WTC11 (cell line): Measurements from ENCODE around the gene DNMT3A. TPM values are rescaled to one million over a fixed set of nuclear protein-coding genes. Genes with fewer than 3 reads are reported as not detected.

Experiments used
- ATAC-seq: fragments of 200-7000 bp; cut with Tn5 transposase; 2 replicates; pipeline ENCODE4 v1.10.0; 2021; ENCODE audit warnings: mild to moderate bottlenecking, moderate library complexity
- CTCF ChIA-PET: fragments of 300-600 bp; sonication (Branson Sonifier 250); formaldehyde crosslinking; loops from one replicate; lab custom pipeline; 2021; ENCODE audit warnings: antibody characterized with exemption; lab: Charles Lee
- POLR2A ChIA-PET: fragments of 350-600 bp; sonication (Branson Sonifier 250); formaldehyde crosslinking; loops from one replicate; lab custom pipeline; 2021; ENCODE audit warnings: antibody characterized with exemption; lab: Charles Lee
- DNase-seq: peaks from one replicate; pipeline ENCODE4 v3.0.0; 2021; ENCODE audit warnings: low spot score
- H3K27ac Mint-ChIP-seq: 2 replicates; pipeline ENCODE4 v1.8.0; 2021; ENCODE audit warnings: mixed read lengths
- H3K27me3 Mint-ChIP-seq: 2 replicates; pipeline ENCODE4 v1.8.0; 2021; ENCODE audit warnings: low read depth, mild to moderate bottlenecking, moderate library complexity, mixed read lengths
- H3K36me3 Mint-ChIP-seq: 2 replicates; pipeline ENCODE4 v1.8.0; 2021; ENCODE audit warnings: mixed read lengths
- H3K4me1 Mint-ChIP-seq: 2 replicates; pipeline ENCODE4 v1.8.0; 2022; ENCODE audit warnings: mixed read lengths
- H3K4me3 Mint-ChIP-seq: 2 replicates; pipeline ENCODE4 v1.8.0; 2021; ENCODE audit warnings: mild to moderate bottlenecking, moderate library complexity, mixed read lengths
- H3K9me3 Mint-ChIP-seq: 2 replicates; pipeline ENCODE4 v1.8.0; 2021; ENCODE audit warnings: mixed read lengths
- ATF3 ChIP-seq: sonication (generic); formaldehyde crosslinking; conservative IDR thresholded peaks from 2 replicates; pipeline ENCODE4 v1.8.1; 2022; ENCODE audit warnings: mild to moderate bottlenecking, missing genetic modification reagents
- CBFB ChIP-seq: sonication (generic); formaldehyde crosslinking; IDR thresholded peaks from 2 replicates; pipeline ENCODE4 v1.8.1; 2022; ENCODE audit warnings: mild to moderate bottlenecking, low read depth, missing genetic modification reagents
- ELF4 ChIP-seq: sonication (generic); formaldehyde crosslinking; IDR thresholded peaks from 2 replicates; pipeline ENCODE4 v1.8.1; 2022; ENCODE audit warnings: low read depth, mild to moderate bottlenecking, moderate library complexity, missing genetic modification reagents
- FOXK1 ChIP-seq: sonication (generic); formaldehyde crosslinking; IDR thresholded peaks from 2 replicates; pipeline ENCODE4 v1.8.0; 2022; ENCODE audit warnings: mild to moderate bottlenecking, moderate library complexity, missing genetic modification reagents
- FOXP1 ChIP-seq: sonication (generic); formaldehyde crosslinking; IDR thresholded peaks from 2 replicates; pipeline ENCODE4 v1.8.0; 2022; ENCODE audit warnings: missing genetic modification reagents, mild to moderate bottlenecking, moderate library complexity, borderline replicate concordance
- HMGA2 ChIP-seq: fragments of 250-450 bp; sonication (Bioruptor Pico); IDR thresholded peaks from 2 replicates; pipeline ENCODE4 v1.4.0; 2021; ENCODE audit warnings: mild to moderate bottlenecking, moderate library complexity
- MXD4 ChIP-seq: fragments of 250-450 bp; sonication (Bioruptor Pico); IDR thresholded peaks from 2 replicates; pipeline ENCODE4 v1.8.0; 2021; ENCODE audit warnings: mild to moderate bottlenecking, moderate library complexity, borderline replicate concordance
- NR1H2 ChIP-seq: sonication (generic); formaldehyde crosslinking; IDR thresholded peaks from 2 replicates; pipeline ENCODE4 v1.9.0; 2021; ENCODE audit warnings: mild to moderate bottlenecking, moderate library complexity, missing genetic modification reagents
- RELA ChIP-seq: sonication (generic); formaldehyde crosslinking; IDR thresholded peaks from 2 replicates; pipeline ENCODE4 v1.8.1; 2022; ENCODE audit warnings: missing genetic modification reagents, mild to moderate bottlenecking, borderline replicate concordance
- SMAD3 ChIP-seq: sonication (generic); formaldehyde crosslinking; IDR thresholded peaks from 2 replicates; pipeline ENCODE4 v1.8.0; 2022; ENCODE audit warnings: missing genetic modification reagents, mild to moderate bottlenecking, borderline replicate concordance
- STAT6 ChIP-seq: sonication (generic); formaldehyde crosslinking; conservative IDR thresholded peaks from 2 replicates; pipeline ENCODE4 v1.8.1; 2023; ENCODE audit warnings: mild to moderate bottlenecking, low read depth, missing genetic modification reagents, moderate library complexity
- TEAD1 ChIP-seq: sonication (generic); formaldehyde crosslinking; IDR thresholded peaks from 2 replicates; pipeline ENCODE4 v1.8.0; 2022; ENCODE audit warnings: mild to moderate bottlenecking, missing genetic modification reagents
- TEAD4 ChIP-seq: sonication (generic); formaldehyde crosslinking; IDR thresholded peaks from 2 replicates; pipeline ENCODE4 v1.8.0; 2022; ENCODE audit warnings: mild to moderate bottlenecking, missing genetic modification reagents
- TP53 ChIP-seq: sonication (generic); formaldehyde crosslinking; IDR thresholded peaks from 2 replicates; pipeline ENCODE4 v1.8.1; 2023; ENCODE audit warnings: mild to moderate bottlenecking, missing genetic modification reagents
- ZBTB21 ChIP-seq: sonication (generic); formaldehyde crosslinking; IDR thresholded peaks from 2 replicates; pipeline ENCODE4 v1.8.1; 2023; ENCODE audit warnings: mild to moderate bottlenecking, missing genetic modification reagents, borderline replicate concordance
- ZNF317 ChIP-seq: sonication (generic); formaldehyde crosslinking; IDR thresholded peaks from 2 replicates; pipeline ENCODE4 v1.8.1; 2023; ENCODE audit warnings: low read depth, mild to moderate bottlenecking, moderate library complexity, missing genetic modification reagents, borderline replicate concordance
- ZNF416 ChIP-seq: fragments of 250-450 bp; sonication (Bioruptor Pico); IDR thresholded peaks from 2 replicates; pipeline ENCODE4 v1.9.0; 2021; ENCODE audit warnings: mild to moderate bottlenecking, inconsistent platforms
- ZNF425 ChIP-seq: fragments of 250-450 bp; sonication (Bioruptor Pico); conservative IDR thresholded peaks from 2 replicates; pipeline ENCODE4 v1.9.0; 2021; ENCODE audit warnings: mild to moderate bottlenecking
- ZNF512 ChIP-seq: sonication (generic); formaldehyde crosslinking; IDR thresholded peaks from 2 replicates; pipeline ENCODE4 v1.8.1; 2022; ENCODE audit warnings: missing genetic modification reagents, borderline replicate concordance
- total RNA-seq: library from RNA; stranded (reverse); gene quantifications from 3 replicates; pipeline ENCODE4 v1.2.3, GENCODE V29; 2021
- TF ChIP-seq, protein P1 (sequence below): fragments of 200-600 bp; IDR thresholded peaks from 2 replicates; pipeline ENCODE4 v1.8.0; 2022; ENCODE audit warnings: antibody characterized with exemption
- TF ChIP-seq, protein P2 (sequence below): sonication (generic); formaldehyde crosslinking; IDR thresholded peaks from 2 replicates; pipeline ENCODE4 v1.8.1; 2023; ENCODE audit warnings: mild to moderate bottlenecking, missing genetic modification reagents

DNMT3A gene
- total RNA-seq, 1 experiment from 2014 or later = 154 TPM

- H3K36me3 Mint-ChIP-seq = 0 out of 2 replicates have a peak, but pooled peaks cover 4% of the 10 kb centered on the region
- H3K27ac Mint-ChIP-seq = peak overlapping the region; percentile 14; the same call in 1 of the 2 replicates
- TF ChIP-seq NR1H2 (CRISPR knock-in tag) = no peak
- no peak for TF ChIP-seq ZNF425 (CRISPR knock-in tag)
- TF ChIP-seq ZBTB21 (CRISPR knock-in tag) = no peak
- no peak for TF ChIP-seq ZNF317 (CRISPR knock-in tag)
- no peak for TF ChIP-seq STAT6 (CRISPR knock-in tag)
- no peak for TF ChIP-seq FOXK1 (CRISPR knock-in tag)
- no peak for TF ChIP-seq ZNF416
- TF ChIP-seq CBFB = no peak
- TF ChIP-seq, protein P1, sequence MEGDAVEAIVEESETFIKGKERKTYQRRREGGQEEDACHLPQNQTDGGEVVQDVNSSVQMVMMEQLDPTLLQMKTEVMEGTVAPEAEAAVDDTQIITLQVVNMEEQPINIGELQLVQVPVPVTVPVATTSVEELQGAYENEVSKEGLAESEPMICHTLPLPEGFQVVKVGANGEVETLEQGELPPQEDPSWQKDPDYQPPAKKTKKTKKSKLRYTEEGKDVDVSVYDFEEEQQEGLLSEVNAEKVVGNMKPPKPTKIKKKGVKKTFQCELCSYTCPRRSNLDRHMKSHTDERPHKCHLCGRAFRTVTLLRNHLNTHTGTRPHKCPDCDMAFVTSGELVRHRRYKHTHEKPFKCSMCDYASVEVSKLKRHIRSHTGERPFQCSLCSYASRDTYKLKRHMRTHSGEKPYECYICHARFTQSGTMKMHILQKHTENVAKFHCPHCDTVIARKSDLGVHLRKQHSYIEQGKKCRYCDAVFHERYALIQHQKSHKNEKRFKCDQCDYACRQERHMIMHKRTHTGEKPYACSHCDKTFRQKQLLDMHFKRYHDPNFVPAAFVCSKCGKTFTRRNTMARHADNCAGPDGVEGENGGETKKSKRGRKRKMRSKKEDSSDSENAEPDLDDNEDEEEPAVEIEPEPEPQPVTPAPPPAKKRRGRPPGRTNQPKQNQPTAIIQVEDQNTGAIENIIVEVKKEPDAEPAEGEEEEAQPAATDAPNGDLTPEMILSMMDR = no peak
- no peak for TF ChIP-seq SMAD3
- no peak for TF ChIP-seq MXD4 (CRISPR knock-in tag)
- TF ChIP-seq ELF4 (CRISPR knock-in tag) = no peak
- TF ChIP-seq RELA (CRISPR knock-in tag) = no peak
- no peak for TF ChIP-seq TP53 (CRISPR knock-in tag)
- TF ChIP-seq ZNF512 (CRISPR knock-in tag) = no peak
- H3K4me1 Mint-ChIP-seq = peaks cover 45% of the 10 kb centered on the region
- DNase-seq = no peak
- no peak for ATAC-seq
- no peak overlapping the region for H3K4me3 Mint-ChIP-seq
- H3K27me3 Mint-ChIP-seq = no peaks in the 10 kb centered on the region
- ChIA-PET CTCF (interaction anchor here (4.6 kb wide), 1 partner anchor 55 kb away, joined by 45 read pairs; no protein-coding TSS in a partner anchor), POLR2A (interaction anchor here (0.6 kb wide), 1 partner anchor 314 kb away, joined by 3 read pairs; no protein-coding TSS in a partner anchor)
- no peaks in the 10 kb centered on the region for H3K9me3 Mint-ChIP-seq
These were observed 34.9 kb downstream of the DNMT3A start for GRCh38 chr2:25306777-25307368.

DNA sequence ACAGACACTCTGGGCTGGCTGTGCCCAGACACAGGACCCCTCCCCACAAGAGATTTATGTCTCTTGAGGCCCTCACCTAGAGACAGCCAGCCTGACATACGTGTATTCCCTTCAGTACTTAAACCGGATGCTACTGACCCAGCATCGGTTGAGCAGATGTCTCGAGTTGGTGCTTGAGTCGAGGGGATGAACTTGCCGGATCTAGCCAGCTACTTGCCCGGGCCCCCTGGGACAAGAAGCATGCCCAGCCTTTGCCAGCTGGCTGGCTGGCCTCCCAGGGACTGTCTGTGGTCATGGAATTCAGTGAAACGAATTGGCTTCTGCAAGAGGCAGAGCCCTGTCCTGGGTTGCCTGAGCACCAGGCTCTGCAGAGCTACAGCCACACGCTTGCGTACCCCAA, 36.0 kb downstream of the DNMT3A start:
- POLR2A ChIA-PET = no interaction called here
- ATAC-seq (no peak), DNase-seq (no peak)
- H3K36me3 Mint-ChIP-seq = 0 out of 2 replicates have a peak, but pooled peaks cover 5% of the 10 kb centered on the region
- H3K9me3 Mint-ChIP-seq = no peaks in the 10 kb centered on the region
- peak overlapping the region; percentile 27; the same call in 1 of the 2 replicates for H3K27ac Mint-ChIP-seq
- peaks cover 36% of the 10 kb centered on the region for H3K4me1 Mint-ChIP-seq
- H3K27me3 Mint-ChIP-seq = no peaks in the 10 kb centered on the region
- CTCF ChIA-PET = interaction anchor here (1.3 to 2.3 kb wide), 2 partner anchors 11 to 56 kb away, joined by 3 to 8 read pairs; no protein-coding TSS in a partner anchor
- no peak overlapping the region for H3K4me3 Mint-ChIP-seq
- no peak for TF ChIP-seq FOXP1
- no peak for TF ChIP-seq ATF3 (CRISPR knock-in tag)
- TF ChIP-seq TEAD1 = no peak
- TF ChIP-seq ZBTB21 (CRISPR knock-in tag) = no peak
- TF ChIP-seq TEAD4 = no peak
- TF ChIP-seq, protein P2, sequence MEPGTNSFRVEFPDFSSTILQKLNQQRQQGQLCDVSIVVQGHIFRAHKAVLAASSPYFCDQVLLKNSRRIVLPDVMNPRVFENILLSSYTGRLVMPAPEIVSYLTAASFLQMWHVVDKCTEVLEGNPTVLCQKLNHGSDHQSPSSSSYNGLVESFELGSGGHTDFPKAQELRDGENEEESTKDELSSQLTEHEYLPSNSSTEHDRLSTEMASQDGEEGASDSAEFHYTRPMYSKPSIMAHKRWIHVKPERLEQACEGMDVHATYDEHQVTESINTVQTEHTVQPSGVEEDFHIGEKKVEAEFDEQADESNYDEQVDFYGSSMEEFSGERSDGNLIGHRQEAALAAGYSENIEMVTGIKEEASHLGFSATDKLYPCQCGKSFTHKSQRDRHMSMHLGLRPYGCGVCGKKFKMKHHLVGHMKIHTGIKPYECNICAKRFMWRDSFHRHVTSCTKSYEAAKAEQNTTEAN (CRISPR knock-in tag) = no peak
- no peak for TF ChIP-seq HMGA2 (CRISPR knock-in tag)
